Natural killer cell (primary cell): ENCODE measurements around the gene CENPI. TPM values are rescaled to one million over a fixed set of nuclear protein-coding genes. Genes with fewer than 3 reads are reported as not detected.

ENCODE experiments used
- ATAC-seq, 3 donors: fragments of 150-1000 bp in 2 of 3; fragments of 200-7000 bp in 1 of 3; cut with Tn5 transposase; 1 replicate in 1 of 3; 2 replicates in 2 of 3; pipeline ENCODE4 v1.10.0; 2021; ENCODE audit warnings: mild to moderate bottlenecking in 2 of 3, moderate library complexity in 2 of 3
- DNase-seq, 2 donors: peaks; one replicate each; pipeline versions ENCODE4 v3.0.0 to v3.0.0-alpha.2; 2013 to 2021; ENCODE audit warnings: mixed read lengths in 1 of 2
- H3K27ac ChIP-seq: one replicate; pipeline ENCODE4 v1.5.1; 2013; ENCODE audit warnings: mild to moderate bottlenecking, low read length
- H3K27me3 ChIP-seq: one replicate; pipeline ENCODE4 v1.6.1; 2013; ENCODE audit warnings: low read length; ENCODE audit not compliant: control insufficient read depth, insufficient read depth
- H3K36me3 ChIP-seq: one replicate; pipeline ENCODE4 v1.6.1; 2013; ENCODE audit warnings: low read length; ENCODE audit not compliant: control insufficient read depth, insufficient read depth
- H3K4me1 ChIP-seq: one replicate; pipeline ENCODE4 v1.6.1; 2013; ENCODE audit warnings: low read length; ENCODE audit not compliant: control insufficient read depth, insufficient read depth
- H3K4me3 ChIP-seq: one replicate; pipeline ENCODE4 v1.5.1; 2013; ENCODE audit warnings: low read length
- H3K9me3 ChIP-seq: one replicate; pipeline ENCODE4 v1.6.1; 2013; ENCODE audit warnings: low read length; ENCODE audit not compliant: control insufficient read depth, insufficient read depth
- H3K27ac Mint-ChIP-seq, 2 donors: one replicate each; pipeline ENCODE4 v1.8.0; 2022; ENCODE audit warnings: mild to moderate bottlenecking in 2 of 2, mixed read lengths in 2 of 2, moderate library complexity in 1 of 2
- H3K27me3 Mint-ChIP-seq, 2 donors: one replicate each; pipeline ENCODE4 v1.8.0; 2022; ENCODE audit warnings: low read depth in 2 of 2, mixed read lengths in 2 of 2
- H3K36me3 Mint-ChIP-seq: one replicate; pipeline ENCODE4 v1.8.0; 2022; ENCODE audit warnings: mixed read lengths
- H3K4me1 Mint-ChIP-seq, 2 donors: one replicate each; pipeline ENCODE4 v1.8.0; 2022; ENCODE audit warnings: mixed read lengths in 2 of 2
- H3K4me3 Mint-ChIP-seq: one replicate; pipeline ENCODE4 v1.8.0; 2022; ENCODE audit warnings: mild to moderate bottlenecking, moderate library complexity, mixed read lengths
- H3K9me3 Mint-ChIP-seq, 2 donors: one replicate each; pipeline ENCODE4 v1.8.0; 2022; ENCODE audit warnings: mixed read lengths in 2 of 2
- WGBS: methylation state at CpG from one replicate; pipeline ENCODE4 v1.1.7; 2013; ENCODE audit warnings: missing lambda C conversion rate; ENCODE audit not compliant: insufficient coverage; 5-methylcytosine and 5-hydroxymethylcytosine counted together
- intact Hi-C: fragments of 100-400 bp; cut with micrococcal nuclease; formaldehyde crosslinking; loops from one replicate; pipeline ENCODE4 v1.14.2; 2022
- total RNA-seq, 4 donors: library from RNA; stranded (reverse); fragments of 120-200 nt in 1 of 4; gene quantifications; one replicate each; pipeline versions ENCODE4 v1.2.3 to v1.2.4, GENCODE V29; 2013 to 2022
- TF ChIP-seq, protein P1 (sequence below): fragments of 200-600 bp; IDR thresholded peaks from one replicate; pipeline ENCODE4 v1.8.0; 2022; ENCODE audit warnings: antibody characterized with exemption

CENPI gene
- total RNA-seq, 3 donors from 2014 or later (not counting 1 experiment from before 2014, with no cell fraction given), result 1.0 to 1.6 (median 1.2) TPM

DNA sequence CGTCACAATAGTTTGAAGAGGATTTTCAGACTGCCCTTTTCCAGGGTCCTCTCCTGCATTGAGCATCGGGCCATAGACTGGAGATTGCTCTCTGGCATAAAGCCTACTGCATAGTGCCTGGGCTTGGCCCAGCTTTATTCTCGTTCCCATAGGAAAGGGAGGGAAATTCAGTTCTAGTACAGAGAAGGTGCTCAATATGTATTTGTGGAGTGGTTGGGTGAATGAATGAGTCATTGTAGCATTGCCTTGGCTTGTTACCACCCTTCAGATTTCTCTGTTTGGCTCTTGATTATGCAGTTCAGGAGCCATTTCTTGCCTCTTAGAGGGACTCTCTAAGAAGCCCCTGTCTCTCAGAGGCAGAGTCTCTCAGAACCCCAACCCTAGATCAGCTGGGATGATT is 16.8 kb upstream of the CENPI start:
- 90% methylated on average over 3 of the region's 3 CpGs for WGBS
- H3K27ac Mint-ChIP-seq, result no peak overlapping the region

DNA sequence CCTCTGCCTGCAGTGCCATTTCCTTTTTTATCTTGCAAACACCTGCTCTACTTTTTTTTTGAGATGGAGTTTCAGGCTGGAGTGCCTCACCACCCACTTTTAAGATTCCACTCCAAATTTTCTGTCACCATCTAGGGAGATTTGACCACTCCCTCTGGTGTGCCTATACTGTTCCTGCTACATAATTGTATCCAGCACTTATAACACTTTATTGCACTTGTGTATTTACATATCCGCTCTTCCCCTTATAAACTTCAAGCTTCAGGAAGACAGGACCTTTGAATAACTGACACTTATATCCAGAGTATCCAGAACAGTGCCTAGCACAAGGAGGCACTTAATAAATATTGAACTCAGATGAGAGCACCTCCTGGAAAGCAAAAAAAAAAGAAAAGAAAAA is 6.2 kb upstream of the CENPI start:
- no peaks in the 10 kb centered on the region for H3K36me3 Mint-ChIP-seq
- Histone ChIP-seq H3K4me1 (no peaks in the 10 kb centered on the region), H3K36me3 (no peaks in the 10 kb centered on the region), H3K9me3 (no peaks in the 10 kb centered on the region), H3K4me3 (no peak overlapping the region), H3K27ac (no peak overlapping the region), H3K27me3 (no peaks in the 10 kb centered on the region)
- TF ChIP-seq, protein P1, sequence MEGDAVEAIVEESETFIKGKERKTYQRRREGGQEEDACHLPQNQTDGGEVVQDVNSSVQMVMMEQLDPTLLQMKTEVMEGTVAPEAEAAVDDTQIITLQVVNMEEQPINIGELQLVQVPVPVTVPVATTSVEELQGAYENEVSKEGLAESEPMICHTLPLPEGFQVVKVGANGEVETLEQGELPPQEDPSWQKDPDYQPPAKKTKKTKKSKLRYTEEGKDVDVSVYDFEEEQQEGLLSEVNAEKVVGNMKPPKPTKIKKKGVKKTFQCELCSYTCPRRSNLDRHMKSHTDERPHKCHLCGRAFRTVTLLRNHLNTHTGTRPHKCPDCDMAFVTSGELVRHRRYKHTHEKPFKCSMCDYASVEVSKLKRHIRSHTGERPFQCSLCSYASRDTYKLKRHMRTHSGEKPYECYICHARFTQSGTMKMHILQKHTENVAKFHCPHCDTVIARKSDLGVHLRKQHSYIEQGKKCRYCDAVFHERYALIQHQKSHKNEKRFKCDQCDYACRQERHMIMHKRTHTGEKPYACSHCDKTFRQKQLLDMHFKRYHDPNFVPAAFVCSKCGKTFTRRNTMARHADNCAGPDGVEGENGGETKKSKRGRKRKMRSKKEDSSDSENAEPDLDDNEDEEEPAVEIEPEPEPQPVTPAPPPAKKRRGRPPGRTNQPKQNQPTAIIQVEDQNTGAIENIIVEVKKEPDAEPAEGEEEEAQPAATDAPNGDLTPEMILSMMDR, result no peak
- H3K9me3 Mint-ChIP-seq, result no peaks in the 10 kb centered on the region
- no peak for DNase-seq
- H3K4me3 Mint-ChIP-seq, result no peak overlapping the region
- H3K27ac Mint-ChIP-seq, result no peak overlapping the region
- H3K4me1 Mint-ChIP-seq, result no peaks in the 10 kb centered on the region
- peaks cover 0 to 6% of the 10 kb centered on the region in 2 donors for H3K27me3 Mint-ChIP-seq
- ATAC-seq, result no peak
- no CpG with 5 or more reads among the region's 1 CpG for WGBS
- intact Hi-C loops, result no loop called here

More for the DNA sequence above, 16.8 kb upstream of the CENPI start:
- H3K9me3 Mint-ChIP-seq, result no peaks in the 10 kb centered on the region
- DNase-seq (no peak), ATAC-seq (no peak)
- H3K27ac ChIP-seq, result no peak overlapping the region
- TF ChIP-seq, protein P1, result no peak
- H3K4me3 ChIP-seq, result no peak overlapping the region
- H3K4me1 Mint-ChIP-seq, result peaks cover 0 to 3% of the 10 kb centered on the region in 2 donors
- H3K36me3 Mint-ChIP-seq, result no peaks in the 10 kb centered on the region
- no peaks in the 10 kb centered on the region for H3K9me3 ChIP-seq
- intact Hi-C loops, result no loop called here
- peaks cover 3% of the 10 kb centered on the region for H3K27me3 ChIP-seq
- H3K4me1 ChIP-seq, result peaks cover 4% of the 10 kb centered on the region
- H3K36me3 ChIP-seq, result no peaks in the 10 kb centered on the region
- H3K4me3 Mint-ChIP-seq, result no peak overlapping the region
- H3K27me3 Mint-ChIP-seq, result peaks cover 14 to 43% of the 10 kb centered on the region in 2 donors

DNA sequence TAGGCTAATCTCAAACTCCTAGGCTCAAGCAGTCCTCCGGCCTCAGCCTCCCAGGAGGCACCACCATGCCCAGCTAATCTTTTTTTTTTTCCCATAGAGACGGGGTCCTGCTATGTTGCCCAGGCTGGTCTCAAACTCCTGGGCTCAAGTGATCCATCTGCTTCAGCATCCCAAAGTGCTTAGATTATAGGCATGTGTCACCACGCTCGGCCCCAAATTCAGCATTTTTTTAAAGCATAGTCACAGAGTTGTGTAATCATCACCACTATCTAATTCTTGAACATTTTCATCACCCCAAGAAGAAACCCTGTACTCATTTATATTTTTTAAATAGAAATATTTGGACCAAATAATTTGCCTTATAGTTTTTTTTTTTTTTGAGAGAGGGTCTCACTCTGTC is 10.3 kb downstream of the CENPI start:
- Histone ChIP-seq H3K27ac (no peak overlapping the region), H3K4me3 (no peak overlapping the region), H3K9me3 (no peaks in the 10 kb centered on the region), H3K27me3 (no peaks in the 10 kb centered on the region), H3K4me1 (no peaks in the 10 kb centered on the region), H3K36me3 (no peaks in the 10 kb centered on the region)
- ATAC-seq, result no peak
- Mint-ChIP-seq H3K4me3 (no peak overlapping the region), H3K4me1 (no peaks in the 10 kb centered on the region), H3K27ac (no peak overlapping the region), H3K27me3 (no peaks in the 10 kb centered on the region), H3K36me3 (no peaks in the 10 kb centered on the region), H3K9me3 (no peaks in the 10 kb centered on the region)
- TF ChIP-seq, protein P1, result no peak
- 100% methylated on average over 4 of the region's 4 CpGs for WGBS
- no peak for DNase-seq
- intact Hi-C loops, result no loop called here

DNA sequence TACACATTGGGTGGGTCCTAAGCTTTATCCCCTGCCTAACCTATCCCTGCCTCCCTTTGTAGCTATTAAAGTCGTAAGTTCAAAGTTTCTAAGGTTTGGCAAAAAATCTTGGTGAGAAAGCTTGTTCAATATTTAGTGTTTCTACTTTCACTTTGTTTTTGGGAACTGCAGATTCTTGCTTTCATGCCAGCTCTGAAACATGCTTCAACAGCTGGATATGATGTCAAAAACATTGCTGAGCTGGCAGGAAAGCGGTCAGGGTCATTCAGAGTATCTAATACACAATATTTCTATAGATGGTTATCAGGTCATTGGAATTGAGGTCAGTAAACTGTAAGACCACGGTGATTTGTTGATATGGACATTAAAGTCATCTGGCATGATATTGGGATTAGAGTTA is 19.7 kb downstream of the CENPI start:
- H3K36me3 ChIP-seq, result no peaks in the 10 kb centered on the region
- no peak for DNase-seq
- H3K4me1 ChIP-seq, result no peaks in the 10 kb centered on the region
- H3K27me3 Mint-ChIP-seq, result no peaks in the 10 kb centered on the region
- no peaks in the 10 kb centered on the region for H3K36me3 Mint-ChIP-seq
- H3K27me3 ChIP-seq, result no peaks in the 10 kb centered on the region
- no peak overlapping the region for H3K27ac ChIP-seq
- TF ChIP-seq, protein P1, result no peak
- WGBS, result 100% methylated on average over 1 of the region's 3 CpGs
- H3K9me3 ChIP-seq, result no peaks in the 10 kb centered on the region
- H3K4me3 Mint-ChIP-seq, result no peak overlapping the region
- H3K27ac Mint-ChIP-seq, result no peak overlapping the region
- intact Hi-C loops, result no loop called here
- H3K4me1 Mint-ChIP-seq, result no peaks in the 10 kb centered on the region
- H3K9me3 Mint-ChIP-seq, result no peaks in the 10 kb centered on the region
- H3K4me3 ChIP-seq, result no peak overlapping the region
- no peak for ATAC-seq
